ENCODE results near the gene SNX25.

Gene SNX25

DNA sequence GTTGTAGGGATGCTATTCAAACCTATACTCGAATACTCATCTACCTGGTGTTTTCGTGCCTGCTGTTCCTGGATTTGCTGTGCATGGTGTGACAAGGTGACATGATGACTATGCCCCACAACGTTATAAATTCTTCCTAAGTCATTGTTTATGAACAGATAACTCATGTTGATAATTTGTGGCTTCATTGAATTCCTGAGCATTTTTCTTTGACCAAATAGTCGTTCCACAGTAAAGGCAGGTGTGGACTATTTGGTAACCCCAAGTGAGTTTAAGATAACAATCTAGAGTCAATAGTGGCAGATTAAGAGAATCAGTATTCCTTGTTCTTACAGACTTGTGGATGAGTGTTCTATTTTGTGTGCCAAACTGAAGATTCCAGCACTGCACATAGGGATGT is 59.9 kb downstream of the SNX25 start:
- no peak for DNase-seq

DNA sequence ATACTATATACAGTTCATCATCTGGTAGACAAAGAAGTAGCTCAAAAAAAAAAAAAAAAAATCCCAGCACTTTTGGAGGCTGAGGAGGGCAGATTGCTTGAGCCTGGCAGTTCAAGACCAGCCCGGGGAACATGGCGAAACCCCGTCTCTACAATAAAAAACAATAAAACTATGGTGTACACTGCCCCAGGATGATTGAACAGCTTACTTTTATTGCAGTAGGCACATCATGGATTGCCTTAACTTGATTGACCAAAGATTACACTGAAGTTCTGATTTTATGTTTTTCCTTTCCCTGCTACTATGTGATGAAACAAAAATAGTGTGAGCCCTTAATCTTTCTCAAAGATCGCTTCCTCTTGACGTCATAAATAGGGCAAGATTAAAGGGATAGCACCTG is 60.6 kb downstream of the SNX25 start:
- DNase-seq: no peak

DNA sequence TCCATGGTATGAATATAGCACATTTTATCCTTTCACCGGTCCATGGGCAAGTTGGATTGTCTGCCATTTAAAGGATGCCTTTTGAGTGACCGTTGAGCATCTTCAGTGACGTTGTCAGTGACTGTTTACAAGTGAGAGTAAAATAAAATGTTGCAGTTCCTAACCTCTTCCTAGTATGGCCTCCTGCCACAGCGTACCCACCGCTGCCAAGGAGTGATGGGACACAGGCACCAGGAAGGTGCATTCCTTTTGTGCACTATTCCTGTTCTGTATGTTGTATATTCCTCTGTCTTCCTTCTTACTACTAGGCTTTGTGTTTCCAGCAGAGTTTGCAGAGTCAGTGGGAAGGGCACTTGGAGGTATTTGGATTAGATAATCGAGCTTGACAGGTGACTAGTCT is 61.5 kb downstream of the SNX25 start:
- DNase-seq: no peak

DNA sequence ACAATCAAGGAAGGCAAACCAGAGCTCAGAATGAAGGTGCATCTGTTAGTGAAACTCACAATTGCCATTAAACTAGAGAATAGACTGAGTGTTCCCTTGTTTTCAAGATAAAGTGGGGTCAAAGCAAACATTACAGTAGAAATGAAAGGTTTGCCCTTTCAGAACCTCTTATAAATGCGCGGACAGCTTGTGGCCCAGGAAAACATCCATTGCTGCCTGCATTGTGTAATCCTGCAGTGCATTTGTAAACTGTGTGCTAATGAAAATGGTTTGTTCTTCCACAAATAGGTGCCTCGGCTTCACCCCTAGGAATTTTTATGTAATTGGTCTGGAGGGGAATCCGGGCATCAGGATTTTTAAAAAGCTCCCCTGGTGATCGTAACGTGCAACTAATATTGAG is 62.8 kb downstream of the SNX25 start:
- no peak for DNase-seq

DNA sequence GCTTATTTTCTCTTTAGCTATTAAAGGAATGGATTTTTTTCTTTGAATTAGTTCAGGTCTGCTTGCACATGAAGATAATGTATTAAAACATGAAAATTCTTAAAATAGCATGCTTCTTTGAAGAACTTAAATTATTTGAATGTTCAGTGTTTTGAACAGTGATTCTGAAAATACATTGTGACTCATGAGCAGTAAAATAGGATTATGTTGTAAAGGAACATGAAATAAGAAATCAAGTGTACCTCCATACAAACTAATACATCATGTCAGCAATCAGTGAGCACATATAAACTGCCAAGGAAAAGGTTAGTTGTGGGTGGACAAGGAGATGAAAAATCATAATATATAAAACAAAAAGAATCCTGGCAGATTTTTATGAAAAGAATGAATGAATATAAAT is 66.1 kb downstream of the SNX25 start:
- DNase-seq: no peak

- no peak for DNase-seq
Observed at GRCh38 chr4:185276036-185276435, 66.6 kb downstream of the SNX25 start.

DNA sequence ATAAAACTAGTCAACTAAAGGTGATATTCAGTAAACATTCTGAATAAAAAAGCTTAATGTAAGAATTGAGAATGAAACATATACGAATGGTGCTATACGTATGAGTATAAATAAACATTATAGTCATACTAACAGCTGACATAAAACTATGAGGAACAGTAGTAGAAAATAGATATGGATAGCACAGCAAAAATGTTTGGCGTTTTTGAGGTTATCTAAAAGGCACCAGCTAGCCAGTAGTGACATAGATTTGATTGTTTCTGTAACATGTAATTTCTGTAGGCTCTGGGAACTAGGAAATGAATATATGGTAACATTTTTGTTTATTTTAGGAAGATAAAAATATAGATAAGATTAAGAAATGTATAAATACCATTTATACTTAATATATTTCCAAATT is 69.3 kb downstream of the SNX25 start:
- DNase-seq: no peak

DNA sequence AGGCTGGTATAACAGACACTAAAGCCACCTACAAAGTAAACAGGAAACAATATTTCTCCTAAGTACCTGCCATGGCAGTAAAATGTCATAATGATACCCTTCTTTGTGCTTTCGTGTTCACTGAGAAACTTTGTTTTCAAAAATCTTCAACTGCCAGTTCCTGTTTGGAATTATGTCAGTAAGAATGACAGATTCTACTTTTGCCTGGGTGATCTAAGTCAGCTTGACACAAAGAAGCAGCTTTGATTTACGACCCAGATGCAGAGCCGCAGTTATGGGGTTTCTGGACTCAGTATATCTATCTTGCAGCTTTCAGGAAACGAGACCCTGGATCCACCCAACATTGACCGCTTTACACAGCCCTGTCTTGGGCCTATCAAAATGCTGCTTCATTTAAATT is 71.2 kb downstream of the SNX25 start:
- no peak for DNase-seq

- no peak for DNase-seq
Observed at GRCh38 chr4:185282968-185283367, 73.6 kb downstream of the SNX25 start.

GRCh38 chr4:185283723-185284122 is 74.3 kb downstream of the SNX25 start:
- DNase-seq: no peak

DNA sequence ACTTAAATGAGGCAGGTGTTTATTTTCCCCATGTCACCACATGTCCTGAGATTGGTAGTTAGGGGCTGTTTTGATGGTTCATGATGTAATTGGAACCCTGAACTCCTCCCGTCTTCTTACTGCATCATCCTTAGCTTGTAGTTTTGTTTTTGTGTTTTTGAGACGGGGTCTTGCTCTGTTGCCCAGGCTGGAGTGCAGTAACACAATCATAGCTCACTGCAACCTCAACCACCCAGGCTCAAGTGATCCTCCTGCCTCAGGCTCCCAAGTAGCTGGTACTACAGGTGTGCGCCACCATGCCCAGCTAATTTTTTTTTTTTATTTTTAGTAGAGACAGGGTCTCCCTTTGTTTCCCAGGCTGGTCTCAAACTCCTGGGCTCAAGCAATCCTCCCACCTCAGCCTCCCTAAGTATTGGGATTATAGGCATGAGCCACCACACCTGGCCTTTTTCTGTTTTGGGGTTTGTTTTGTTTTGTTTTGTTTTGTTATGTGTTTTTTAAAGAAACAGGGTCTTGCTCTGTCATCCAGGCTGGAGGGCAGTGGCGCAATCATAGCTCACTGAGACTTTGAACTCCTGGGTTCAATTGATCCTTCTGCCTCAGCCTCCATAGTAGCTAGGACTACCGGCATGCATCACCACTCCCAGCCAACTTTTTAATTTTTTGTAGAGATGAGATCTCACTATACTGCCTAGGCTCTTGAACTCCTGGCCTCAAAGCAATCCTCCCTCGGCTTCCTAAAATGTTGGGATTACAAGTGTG is 76.4 kb downstream of the SNX25 start:
- no peak for DNase-seq

GRCh38 chr4:185286571-185286970 is 77.2 kb downstream of the SNX25 start:
- no peak for DNase-seq

- no peak for DNase-seq
Observed at GRCh38 chr4:185287031-185287430, 77.6 kb downstream of the SNX25 start.

- DNase-seq: no peak
Observed at GRCh38 chr4:185290018-185290607, 80.7 kb downstream of the SNX25 start.

DNA sequence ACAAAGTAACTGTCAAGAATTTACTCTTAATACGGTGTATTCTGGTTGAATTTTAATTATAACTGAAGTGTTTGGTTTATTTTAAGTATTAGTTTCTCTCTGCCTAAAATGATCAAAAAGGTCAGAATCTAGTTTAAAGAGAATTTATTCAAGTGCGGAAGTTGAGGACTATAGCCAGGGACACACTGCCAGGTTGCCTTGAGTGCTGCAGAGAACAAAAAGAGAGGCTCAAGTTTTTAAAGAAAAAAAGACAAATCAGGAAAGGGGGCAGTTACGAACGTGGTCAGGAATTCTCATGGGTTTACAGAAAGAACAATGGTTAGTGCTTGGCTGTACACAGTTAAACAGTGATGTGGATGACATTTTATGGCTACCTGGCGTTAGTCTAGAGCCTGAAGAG is 81.3 kb downstream of the SNX25 start:
- DNase-seq: no peak

GRCh38 chr4:185293202-185293601 is 83.8 kb downstream of the SNX25 start:
- DNase-seq: no peak

GRCh38 chr4:185296665-185297460 is 87.5 kb downstream of the SNX25 start:
- no peak for DNase-seq

DNA sequence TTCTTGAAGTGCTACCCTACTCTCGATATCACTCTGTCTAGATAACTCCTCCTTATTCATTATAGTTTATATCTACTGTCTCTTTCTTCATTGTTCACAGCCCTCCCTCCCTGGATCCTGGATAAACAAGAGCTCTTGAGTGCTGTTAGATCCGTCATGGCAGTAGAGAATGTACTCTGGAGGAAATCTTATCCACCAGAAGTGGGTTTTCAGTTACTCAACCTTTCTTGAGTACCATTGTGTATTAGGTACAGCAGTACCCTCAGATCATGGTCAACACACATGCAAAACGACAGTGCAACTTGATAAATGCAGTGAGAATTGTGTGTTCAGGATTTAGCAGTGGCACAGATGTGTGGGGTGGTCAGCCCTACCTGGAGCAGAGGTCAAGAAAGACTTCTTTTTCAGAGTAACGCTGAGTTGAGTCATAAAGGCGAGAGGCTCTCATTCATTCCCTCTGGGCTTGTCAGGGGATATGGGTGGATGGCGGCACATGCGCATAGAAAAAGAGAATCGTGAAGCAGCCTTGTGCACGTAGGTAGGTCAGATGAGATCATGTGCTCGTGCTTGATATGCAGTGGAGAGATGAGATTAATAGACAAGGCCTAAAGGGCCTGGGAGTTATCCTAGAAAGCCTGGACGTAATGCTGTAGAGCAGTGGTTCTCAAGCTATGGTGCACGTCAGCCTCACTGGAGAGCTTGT is 89.5 kb downstream of the SNX25 start:
- DNase-seq: no peak

DNA sequence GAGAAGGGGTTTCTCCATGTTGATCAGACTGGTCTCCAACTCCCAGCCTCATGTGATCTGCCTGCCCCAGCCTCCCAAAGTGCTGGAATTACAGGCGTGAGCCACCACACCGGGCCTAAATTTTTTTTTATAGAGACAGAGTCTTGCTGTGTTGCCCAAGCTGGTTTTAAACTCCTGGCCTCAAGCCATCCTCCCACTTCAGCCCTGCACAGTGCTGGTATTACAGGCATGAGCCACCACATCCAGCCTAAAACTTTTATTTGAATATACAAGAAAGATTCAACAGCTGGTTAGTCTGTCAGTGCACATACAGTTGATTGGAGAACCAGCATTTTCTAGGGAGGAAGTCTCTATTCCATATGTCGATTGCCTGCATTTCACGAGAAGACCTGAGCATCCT is 95.1 kb downstream of the SNX25 start:
- no peak for DNase-seq

GRCh38 chr4:185304944-185305690 is 95.7 kb downstream of the SNX25 start:
- no peak for DNase-seq

DNA sequence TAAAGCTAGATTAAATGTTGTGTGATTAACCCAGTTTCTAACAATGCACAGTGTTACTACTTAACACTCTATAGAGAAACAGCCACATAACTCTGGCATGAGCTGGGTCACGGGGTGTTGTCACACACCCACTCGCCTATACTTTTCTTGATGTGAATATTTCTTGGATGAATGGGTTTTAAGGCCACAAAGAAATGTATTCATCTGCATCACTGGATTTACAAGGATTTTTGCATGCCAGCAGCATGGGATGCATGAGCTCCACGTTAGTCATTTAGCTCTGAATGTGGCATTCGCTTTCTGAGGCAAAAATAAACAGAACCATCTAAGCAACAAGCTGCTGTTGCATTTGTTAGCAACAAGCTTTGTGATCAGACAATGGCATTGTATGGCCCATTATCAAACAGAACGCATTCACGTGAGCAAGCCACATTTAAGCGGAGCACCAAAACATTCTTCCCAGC is 96.6 kb downstream of the SNX25 start:
- no peak for DNase-seq

- DNase-seq: no peak
Observed at GRCh38 chr4:185307136-185307950, 97.9 kb downstream of the SNX25 start.

All from NCI-H774 (cell line).